T follicular helper cell (primary cell): ENCODE data around the gene LSMEM2.
"Not testable (repeated sequence)": the region's sequence is repeated elsewhere in the genome, so short reads cannot be mapped to it uniquely, and the experiment has no call there.

Source experiments
- DNase-seq: peaks from one replicate; pipeline ENCODE4 v3.0.0-alpha.2; 2020; ENCODE audit warnings: low read depth

The LSMEM2 gene

DNA sequence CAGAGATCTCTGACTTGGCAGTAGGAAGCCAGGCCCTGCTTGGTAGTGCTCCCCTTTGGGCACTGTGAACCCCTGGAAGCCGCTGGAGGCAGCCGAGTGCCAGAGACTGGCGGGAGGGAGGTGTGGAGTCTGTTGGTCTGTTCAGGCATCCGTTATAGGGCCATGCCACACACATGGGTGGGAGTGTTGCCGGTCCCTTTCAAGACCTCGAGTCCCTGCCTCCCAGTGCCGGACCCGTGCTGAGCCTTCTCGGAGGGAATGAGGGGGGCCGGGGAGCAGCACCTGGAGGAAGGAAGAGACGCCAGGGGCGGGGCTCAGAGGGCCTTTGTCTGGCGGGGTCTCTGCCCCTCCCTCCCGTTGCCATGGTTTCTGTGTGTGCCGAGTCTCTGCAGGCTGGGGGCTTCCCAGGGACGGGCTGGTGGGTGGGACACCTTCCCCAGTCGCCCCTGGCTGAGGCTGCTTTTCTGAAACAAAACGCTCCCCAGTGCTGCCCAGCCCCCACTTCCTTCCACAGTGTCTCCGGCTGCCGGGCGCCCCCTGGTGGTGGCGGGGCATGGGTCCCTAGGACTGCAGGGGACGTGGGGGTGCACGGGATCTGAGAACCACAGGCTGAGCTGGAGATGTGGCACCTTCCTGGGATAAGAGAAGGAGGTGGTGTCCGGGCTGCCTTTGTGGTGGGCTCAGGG lies 32.9 kb upstream of the LSMEM2 start:
- peak; percentile 94 for DNase-seq

GRCh38 chr3:50246517-50246954 lies 32.4 kb upstream of the LSMEM2 start:
- peak; percentile 76 for DNase-seq

- no peak for DNase-seq
These were observed 30.5 kb upstream of the LSMEM2 start for GRCh38 chr3:50248387-50248786.

DNA sequence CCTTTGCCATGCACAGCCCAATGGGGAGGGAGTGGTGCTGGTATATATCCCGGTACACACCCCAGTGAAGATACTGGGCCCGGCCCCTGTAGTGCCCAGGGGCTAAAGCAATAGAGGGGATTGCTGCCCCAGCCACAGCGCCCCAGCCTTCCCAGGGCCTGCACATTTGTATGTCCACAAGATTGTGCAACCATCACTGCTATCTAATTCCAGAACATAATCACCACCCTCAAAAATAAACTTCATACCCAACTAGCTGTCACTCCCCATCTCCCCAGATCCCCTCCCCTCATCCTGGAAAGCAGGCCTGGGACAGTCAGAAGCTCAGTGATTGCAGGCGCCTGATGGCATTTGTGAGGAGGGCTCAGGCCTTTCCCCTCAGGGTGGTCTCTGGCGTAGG lies 29.4 kb upstream of the LSMEM2 start:
- no peak for DNase-seq

GRCh38 chr3:50250514-50250913 lies 28.4 kb upstream of the LSMEM2 start:
- DNase-seq: no peak

GRCh38 chr3:50251220-50251619 lies 27.7 kb upstream of the LSMEM2 start:
- DNase-seq: no peak

- no peak for DNase-seq
These were observed 24.2 kb upstream of the LSMEM2 start for GRCh38 chr3:50254577-50255250.

GRCh38 chr3:50255251-50255615 lies 23.7 kb upstream of the LSMEM2 start:
- DNase-seq: no peak

DNA sequence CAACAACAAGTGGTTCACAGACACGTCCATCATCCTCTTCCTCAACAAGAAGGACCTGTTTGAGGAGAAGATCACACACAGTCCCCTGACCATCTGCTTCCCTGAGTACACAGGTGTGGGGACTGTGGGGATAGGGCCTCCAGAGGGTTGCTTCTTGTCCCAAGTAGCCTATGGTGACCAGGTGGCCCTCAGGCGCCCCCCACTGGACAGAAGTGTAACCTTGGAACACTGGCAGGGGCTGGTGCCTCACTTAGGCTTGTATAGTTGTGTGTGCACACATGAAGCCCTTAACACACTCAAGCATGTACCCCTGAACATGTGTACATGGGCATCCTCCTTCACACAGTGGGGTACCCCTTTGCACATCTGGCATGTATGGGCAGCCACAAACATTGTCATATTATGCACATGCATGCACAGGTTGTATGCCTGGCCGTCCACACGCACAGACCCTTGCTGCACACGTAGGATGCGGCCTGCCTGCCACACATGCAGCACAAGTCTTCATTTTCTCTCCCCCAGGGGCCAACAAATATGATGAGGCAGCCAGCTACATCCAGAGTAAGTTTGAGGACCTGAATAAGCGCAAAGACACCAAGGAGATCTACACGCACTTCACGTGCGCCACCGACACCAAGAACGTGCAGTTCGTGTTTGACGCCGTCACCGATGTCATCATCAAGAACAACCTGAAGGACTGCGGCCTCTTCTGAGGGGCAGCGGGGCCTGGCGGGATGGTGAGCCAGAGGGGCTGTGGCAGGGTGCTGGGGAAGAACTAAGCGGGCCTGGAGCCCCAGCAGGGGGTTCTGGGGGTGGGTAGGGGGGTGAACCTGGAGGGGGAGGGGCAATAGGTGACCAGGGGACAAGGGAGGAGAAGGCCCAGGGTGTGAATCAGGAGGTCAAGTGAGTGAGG lies 21.7 kb upstream of the LSMEM2 start:
- DNase-seq: no peak

DNA sequence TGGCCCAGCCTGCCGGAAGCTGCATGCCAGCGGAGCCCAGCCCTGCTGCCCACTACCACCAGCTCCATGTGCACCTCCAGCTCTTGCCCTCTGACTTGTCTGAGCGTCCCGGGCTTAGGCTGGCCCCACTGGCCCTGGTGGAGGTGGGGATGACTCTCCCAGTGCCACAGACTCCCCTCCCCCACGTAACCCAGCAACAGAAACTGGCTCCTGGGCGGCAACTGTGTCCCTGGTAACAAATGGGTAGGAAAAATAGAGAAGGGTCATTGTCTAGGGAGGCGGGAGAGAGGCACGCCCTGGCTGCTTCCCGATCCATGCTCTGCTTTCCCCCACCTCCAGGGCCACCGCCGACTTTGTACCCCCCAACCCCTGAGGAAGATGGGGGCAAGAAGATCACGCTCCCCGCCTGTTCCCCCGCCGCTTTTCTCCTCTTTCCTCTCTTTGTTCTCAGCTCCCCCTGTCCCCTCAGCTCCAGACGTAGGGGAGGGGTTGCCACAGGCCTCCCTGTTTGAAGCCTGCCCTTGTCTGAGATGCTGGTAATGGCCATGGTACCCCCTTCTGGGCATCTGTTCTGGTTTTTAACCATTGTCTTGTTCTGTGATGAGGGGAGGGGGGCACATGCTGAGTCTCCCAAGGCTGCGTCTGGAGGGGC lies 20.7 kb upstream of the LSMEM2 start:
- no peak for DNase-seq

DNA sequence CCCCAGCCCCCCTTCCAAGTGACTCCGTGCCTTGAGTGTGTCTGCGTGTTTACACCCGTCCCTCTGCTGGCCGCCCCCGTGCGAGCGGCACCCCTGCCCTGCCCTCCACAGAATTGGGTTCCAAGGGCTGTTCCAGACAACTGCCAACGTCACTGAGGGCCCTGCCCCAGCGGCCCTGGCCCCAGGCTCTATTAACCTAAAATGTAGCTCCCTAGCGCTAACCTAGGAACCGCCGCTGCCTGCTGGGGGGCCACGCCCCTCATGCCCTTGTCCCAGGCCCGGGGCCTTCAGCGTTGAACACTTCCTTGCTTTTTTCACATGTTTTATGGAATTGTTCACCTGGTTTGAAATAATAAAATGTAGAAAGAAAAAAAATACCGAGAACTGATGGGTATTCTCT lies 19.9 kb upstream of the LSMEM2 start:
- DNase-seq: no peak

GRCh38 chr3:50259432-50260026 lies 19.4 kb upstream of the LSMEM2 start:
- DNase-seq: no peak

- peak; percentile 74 for DNase-seq
These were observed 18.6 kb upstream of the LSMEM2 start for GRCh38 chr3:50260027-50260941.

DNA sequence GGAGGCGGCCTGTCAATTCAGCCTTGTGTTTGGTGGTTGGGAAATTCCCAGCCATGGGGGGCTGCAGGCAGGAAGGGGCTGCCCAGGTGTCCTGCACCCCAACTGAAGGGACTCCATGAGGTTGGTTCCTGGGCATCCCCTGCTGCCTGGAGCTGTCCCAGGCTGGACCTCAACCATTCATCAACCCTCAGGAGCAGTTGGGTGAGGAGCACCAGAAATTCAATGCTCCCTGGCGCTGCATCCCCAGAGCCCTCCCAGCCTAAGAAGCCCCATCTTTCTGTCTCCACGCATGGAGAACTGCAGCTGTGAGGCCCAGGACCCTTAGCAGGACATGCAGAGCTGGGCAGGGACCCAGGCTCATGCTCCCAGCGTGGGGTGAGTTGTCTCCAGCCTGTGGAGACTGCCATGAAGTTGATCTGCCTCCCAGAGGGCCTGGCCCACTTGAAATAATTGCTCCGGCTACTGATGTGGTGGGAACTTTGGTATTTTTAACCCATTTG lies 17.9 kb upstream of the LSMEM2 start:
- no peak for DNase-seq

GRCh38 chr3:50261505-50261904 lies 17.4 kb upstream of the LSMEM2 start:
- no peak for DNase-seq

DNA sequence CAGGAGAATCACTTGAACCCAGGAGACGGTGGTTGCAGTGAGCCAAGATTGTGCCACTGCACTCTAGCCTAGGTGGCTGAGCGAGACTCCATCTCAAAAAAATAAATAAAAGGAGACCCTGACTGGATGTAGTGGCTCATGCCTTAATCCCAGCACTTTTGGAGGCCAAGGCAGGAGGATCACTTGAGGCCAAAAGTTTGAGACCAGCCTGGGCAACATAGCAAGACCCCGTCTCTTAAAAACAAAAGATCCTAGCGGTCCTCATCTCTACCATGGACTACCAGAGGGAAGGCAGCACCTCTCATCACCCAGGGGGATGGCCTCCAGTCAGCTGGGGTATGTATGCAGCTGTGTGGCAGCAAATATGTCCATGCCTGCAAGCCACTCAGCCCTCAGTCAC lies 16.7 kb upstream of the LSMEM2 start:
- DNase-seq: not testable (repeated sequence)

- no peak for DNase-seq
These were observed 16.1 kb upstream of the LSMEM2 start for GRCh38 chr3:50262778-50263177.

- no peak for DNase-seq
These were observed 15.2 kb upstream of the LSMEM2 start for GRCh38 chr3:50263478-50264382.

GRCh38 chr3:50264383-50264963 lies 14.4 kb upstream of the LSMEM2 start:
- no peak for DNase-seq
